ENCODE measurements around the gene NEURL3.

GRCh38 chr2:96546797-96547196 lies 41.6 kb upstream of the NEURL3 start:
- no peak for TF ChIP-seq CTCF (IDR thresholded peaks at IDR 0.05)
- TF ChIP-seq EP300 (IDR thresholded peaks at IDR 0.05), result no peak
- TF ChIP-seq POLR2A (IDR thresholded peaks at IDR 0.05), result no peak
- TF ChIP-seq POLR2AphosphoS5 (IDR thresholded peaks at IDR 0.05), result no peak

Measured in gastroesophageal sphincter (tissue), 3 donors.